Testis (tissue), 2 donors: ENCODE results near the gene UVRAG.

Source experiments
- POLR2A ChIP-seq: fragments of 450-650 bp; IDR thresholded peaks from one replicate; pipeline ENCODE4 v1.6.1; 2017; ENCODE audit warnings: antibody characterized with exemption, mild to moderate bottlenecking, moderate library complexity
- TF ChIP-seq, protein P1 (sequence below), 3 experiments: fragments of 450-650 bp in 2 of 3; fragments of 200-600 bp in 1 of 3; sonication (generic) in 1 of 3; IDR thresholded peaks; one replicate each; pipeline ENCODE4 v1.5.1; 2016 to 2019; ENCODE audit warnings: antibody characterized with exemption in 3 of 3, mild to moderate bottlenecking in 2 of 3, moderate library complexity in 1 of 3

DNA sequence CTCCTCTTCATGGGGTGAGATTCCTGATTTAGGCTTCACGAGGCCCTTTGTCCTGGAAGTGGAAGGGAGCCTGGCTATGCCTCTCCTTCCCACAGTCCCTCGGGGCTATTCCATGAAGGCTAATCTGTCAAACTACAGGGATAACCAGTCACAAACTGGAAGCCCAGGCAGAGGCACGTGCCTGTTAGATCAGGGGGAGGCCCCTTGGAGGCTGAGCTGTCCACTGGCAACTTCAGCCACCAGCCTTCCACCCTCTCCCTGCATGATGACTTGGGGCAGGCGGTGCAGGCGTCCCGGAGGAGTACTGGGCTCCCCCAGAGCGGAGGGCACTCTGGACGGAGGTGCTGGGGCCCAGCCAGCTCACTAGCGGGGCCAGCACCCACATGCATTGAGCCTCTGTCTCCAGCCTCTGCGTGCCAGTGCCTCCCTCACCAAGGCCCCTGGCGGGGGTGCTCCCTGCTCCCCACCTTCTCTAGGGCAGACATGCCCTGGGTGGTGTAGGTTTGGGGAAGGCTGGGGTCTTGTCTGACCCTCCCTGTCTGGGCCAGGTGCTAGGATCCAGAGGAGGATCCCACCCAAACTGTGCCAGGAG is 348.4 kb downstream of the UVRAG start:
- TF ChIP-seq, protein P1, sequence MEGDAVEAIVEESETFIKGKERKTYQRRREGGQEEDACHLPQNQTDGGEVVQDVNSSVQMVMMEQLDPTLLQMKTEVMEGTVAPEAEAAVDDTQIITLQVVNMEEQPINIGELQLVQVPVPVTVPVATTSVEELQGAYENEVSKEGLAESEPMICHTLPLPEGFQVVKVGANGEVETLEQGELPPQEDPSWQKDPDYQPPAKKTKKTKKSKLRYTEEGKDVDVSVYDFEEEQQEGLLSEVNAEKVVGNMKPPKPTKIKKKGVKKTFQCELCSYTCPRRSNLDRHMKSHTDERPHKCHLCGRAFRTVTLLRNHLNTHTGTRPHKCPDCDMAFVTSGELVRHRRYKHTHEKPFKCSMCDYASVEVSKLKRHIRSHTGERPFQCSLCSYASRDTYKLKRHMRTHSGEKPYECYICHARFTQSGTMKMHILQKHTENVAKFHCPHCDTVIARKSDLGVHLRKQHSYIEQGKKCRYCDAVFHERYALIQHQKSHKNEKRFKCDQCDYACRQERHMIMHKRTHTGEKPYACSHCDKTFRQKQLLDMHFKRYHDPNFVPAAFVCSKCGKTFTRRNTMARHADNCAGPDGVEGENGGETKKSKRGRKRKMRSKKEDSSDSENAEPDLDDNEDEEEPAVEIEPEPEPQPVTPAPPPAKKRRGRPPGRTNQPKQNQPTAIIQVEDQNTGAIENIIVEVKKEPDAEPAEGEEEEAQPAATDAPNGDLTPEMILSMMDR (IDR thresholded peaks at IDR 0.05), result no peak
- no peak for TF ChIP-seq POLR2A
